ENCODE data around the gene TTC31. TPM values are rescaled to one million over a fixed set of nuclear protein-coding genes. Genes with fewer than 3 reads are reported as not detected.

Gene TTC31
- total RNA-seq, 2 experiments from 2014 or later = 38.3 to 40.0 TPM

DNA sequence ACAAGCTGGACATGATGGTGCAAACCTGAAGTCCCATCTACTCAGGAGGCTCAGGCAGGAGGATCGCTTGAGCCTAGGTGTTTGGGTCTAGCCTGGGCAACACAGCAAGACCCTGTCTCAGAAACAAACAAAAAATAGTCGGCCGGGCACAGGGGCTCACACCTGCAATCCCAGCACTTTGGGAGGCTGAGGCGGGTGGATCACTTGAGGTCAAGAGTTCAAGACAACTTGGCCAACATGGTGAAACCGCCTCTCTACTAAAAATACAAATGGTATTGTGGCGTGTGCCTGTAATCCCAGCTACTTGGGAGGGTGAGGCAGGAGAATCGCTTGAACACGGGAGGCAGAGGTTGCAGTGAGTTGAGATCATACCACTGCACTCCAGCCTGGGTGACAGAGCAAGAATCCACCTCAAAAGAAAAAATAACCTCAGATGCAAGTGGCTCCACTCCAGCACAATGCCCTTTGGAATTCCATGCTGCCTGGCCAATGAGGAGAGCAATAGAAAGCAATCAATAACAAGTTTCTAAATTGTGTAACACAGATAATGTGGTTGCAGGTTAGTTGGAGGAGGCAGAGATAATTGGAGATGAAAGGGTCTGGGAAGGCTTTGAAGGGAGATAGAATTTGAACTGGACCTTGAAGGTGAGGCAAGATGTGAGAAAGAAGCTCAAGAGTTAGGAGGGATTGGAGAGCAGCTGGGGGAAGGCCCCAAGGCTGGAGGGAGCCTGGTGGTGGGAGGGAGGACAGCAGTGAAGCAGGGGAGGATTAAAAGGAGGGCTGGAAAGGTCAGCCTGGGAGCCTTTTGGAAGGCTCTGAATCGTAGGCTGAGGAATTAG is 6.0 kb downstream of the TTC31 start:
- ATAC-seq = no peak
- H3K4me3 Mint-ChIP-seq = no peak overlapping the region
- no peak for DNase-seq
- peaks cover 7% of the 10 kb centered on the region for H3K4me1 Mint-ChIP-seq (ENCODE audit: low read depth)
- no peaks in the 10 kb centered on the region for H3K27me3 Mint-ChIP-seq (ENCODE audit: low read depth)
- no peak overlapping the region for H3K27ac Mint-ChIP-seq
- peaks cover 48% of the 10 kb centered on the region for H3K36me3 Mint-ChIP-seq (ENCODE audit: low read depth)
- CTCF ChIA-PET = interaction anchor here (1.8 kb wide), 1 partner anchor 43 kb away, joined by 5 read pairs; no protein-coding TSS in a partner anchor
- POLR2A ChIA-PET = interaction anchor here (1.4 kb wide), 1 partner anchor 9 kb away, joined by 6 read pairs; no protein-coding TSS in a partner anchor
- no peaks in the 10 kb centered on the region for H3K9me3 Mint-ChIP-seq (ENCODE audit: insufficient read depth)

DNA sequence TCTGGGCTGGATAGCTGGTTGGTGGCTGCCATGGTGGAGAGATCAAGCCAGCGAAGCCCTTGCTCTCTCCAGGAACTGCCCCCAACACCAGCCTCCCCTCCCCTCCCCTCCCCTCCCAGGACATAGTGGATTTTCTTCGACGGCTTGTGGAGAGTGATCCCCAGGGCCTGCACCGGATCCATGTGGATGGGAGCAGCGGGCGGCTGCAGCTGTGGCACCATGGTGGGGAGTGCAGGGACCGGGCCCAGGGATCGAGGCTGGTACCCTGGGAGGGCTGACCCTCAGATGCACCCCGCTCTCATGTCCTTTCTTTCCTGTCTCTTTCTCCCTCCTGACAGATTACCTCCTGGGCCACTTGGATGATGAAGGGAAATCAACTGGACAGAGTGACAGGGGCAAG is 7.0 kb downstream of the TTC31 start:
- no peak for ATAC-seq
- Mint-ChIP-seq H3K9me3 (ENCODE audit: insufficient read depth) (no peaks in the 10 kb centered on the region), H3K27ac (no peak overlapping the region), H3K4me1 (ENCODE audit: low read depth) (peaks cover 3% of the 10 kb centered on the region), H3K27me3 (ENCODE audit: low read depth) (no peaks in the 10 kb centered on the region), H3K4me3 (no peak overlapping the region), H3K36me3 (ENCODE audit: low read depth) (peaks cover 53% of the 10 kb centered on the region)
- ChIA-PET CTCF (no interaction called here), POLR2A (no interaction called here)
- DNase-seq = no peak

DNA sequence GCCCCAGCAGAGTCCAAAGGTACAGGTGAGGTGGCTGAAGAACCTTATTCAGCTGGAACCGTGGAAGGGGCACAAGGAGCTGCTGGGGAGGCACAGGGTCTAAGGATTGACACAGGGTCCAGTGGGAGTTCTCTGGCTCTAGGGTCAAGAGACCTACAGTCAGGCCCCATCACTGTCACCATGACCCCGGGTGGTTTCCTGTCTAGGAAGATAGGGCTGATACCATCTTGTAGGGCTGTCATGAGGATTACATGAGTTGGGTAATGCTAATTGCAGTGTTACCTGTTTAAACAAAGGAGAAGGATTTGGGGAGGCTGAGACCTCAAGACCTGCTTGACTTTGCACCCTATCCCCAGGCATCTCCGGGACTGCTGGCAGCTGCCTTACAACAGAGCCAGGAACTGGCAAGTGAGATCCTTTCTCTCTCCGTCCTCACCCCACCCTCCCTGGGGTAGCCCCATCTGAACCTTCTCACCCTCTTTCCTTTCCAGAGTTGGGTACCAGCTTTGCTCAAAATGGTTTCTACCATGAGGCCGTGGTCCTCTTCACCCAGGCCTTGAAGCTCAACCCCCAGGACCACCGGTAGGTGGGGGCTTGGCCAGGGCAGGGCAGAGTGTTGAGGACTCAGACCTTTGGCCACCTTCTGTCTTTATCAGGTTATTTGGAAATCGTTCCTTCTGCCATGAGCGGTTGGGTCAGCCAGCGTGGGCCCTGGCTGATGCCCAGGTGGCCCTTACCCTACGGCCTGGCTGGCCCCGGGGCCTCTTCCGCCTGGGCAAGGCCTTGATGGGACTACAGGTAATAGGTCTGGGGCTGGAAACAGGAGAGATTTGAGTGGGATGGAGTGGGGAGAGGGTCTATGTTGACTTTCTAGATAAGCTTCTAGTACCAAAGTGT is 9.0 kb downstream of the TTC31 start:
- ChIA-PET POLR2A (interaction anchor here (0.6 to 1.2 kb wide), 2 partner anchors 8 to 40 kb away, joined by 3 read pairs; no protein-coding TSS in a partner anchor), CTCF (interaction anchor here (0.7 to 1.1 kb wide), 3 partner anchors 8 to 19 kb away, joined by 3 read pairs; partner anchors contain the start of gene MRPL53)
- no peaks in the 10 kb centered on the region for H3K27me3 Mint-ChIP-seq (ENCODE audit: low read depth)
- H3K36me3 Mint-ChIP-seq (ENCODE audit: low read depth) = peaks cover 42% of the 10 kb centered on the region
- H3K4me1 Mint-ChIP-seq (ENCODE audit: low read depth) = peaks cover 1% of the 10 kb centered on the region
- H3K27ac Mint-ChIP-seq = no peak overlapping the region
- H3K9me3 Mint-ChIP-seq (ENCODE audit: insufficient read depth) = no peaks in the 10 kb centered on the region
- no peak overlapping the region for H3K4me3 Mint-ChIP-seq
- no peak for DNase-seq
- ATAC-seq = no peak

DNA sequence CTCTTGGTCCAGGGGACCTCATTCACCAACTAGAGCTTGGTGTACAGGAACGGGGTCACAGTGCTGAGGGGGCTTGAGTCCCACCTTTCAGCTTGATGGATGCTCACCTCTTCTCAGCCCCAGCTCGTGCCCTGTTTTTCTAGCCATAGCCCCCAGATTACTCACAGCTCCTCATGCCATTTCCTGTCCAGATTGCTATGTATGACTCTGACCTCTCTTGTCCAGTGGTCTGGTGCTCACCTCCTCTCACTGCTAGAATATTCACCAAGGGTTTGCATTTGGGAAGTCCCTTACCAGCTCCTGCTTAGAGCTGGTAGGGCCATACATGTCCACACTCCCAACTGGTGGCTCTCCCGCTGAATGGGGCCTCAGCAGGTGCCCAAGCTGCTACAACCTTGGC is 10.7 kb downstream of the TTC31 start:
- H3K36me3 Mint-ChIP-seq (ENCODE audit: low read depth) = peaks cover 42% of the 10 kb centered on the region
- ATAC-seq (no peak), DNase-seq (no peak)
- no peak overlapping the region for H3K27ac Mint-ChIP-seq
- H3K27me3 Mint-ChIP-seq (ENCODE audit: low read depth) = peaks cover 6% of the 10 kb centered on the region
- CTCF ChIA-PET = interaction anchor here (0.6 to 1.4 kb wide), 5 partner anchors 11 to 443 kb away, joined by 3 to 9 read pairs (median 3); partner anchors contain the start of genes CCDC142, MOGS, MRPL53 and TTC31
- POLR2A ChIA-PET = interaction anchor here (1.1 to 1.7 kb wide), 2 partner anchors 10 kb away, joined by 3 to 6 read pairs; partner anchors contain the start of gene TTC31
- no peak overlapping the region for H3K4me3 Mint-ChIP-seq
- H3K4me1 Mint-ChIP-seq (ENCODE audit: low read depth) = peaks cover 12% of the 10 kb centered on the region
- no peaks in the 10 kb centered on the region for H3K9me3 Mint-ChIP-seq (ENCODE audit: insufficient read depth)

DNA sequence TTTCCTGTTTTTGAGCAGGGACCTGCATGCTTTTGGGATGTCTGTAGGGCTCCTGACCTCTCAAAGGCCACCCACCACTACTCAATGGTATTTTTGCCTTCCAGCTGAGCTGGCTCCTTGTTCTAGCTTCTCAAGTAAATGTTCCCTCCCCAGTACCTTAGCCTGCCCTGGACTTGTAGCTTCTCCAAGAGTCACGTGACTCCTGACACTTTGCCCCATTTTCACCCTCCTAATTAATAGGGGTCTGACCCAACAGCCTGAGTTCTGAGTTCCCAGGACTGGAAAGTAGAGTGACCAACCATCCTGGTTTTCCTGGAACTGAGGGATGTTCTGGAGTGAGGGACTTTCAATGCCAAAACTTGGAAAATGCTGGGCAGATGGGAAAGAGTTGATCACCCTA is 12.6 kb downstream of the TTC31 start:
- Mint-ChIP-seq H3K4me3 (no peak overlapping the region), H3K27ac (no peak overlapping the region), H3K9me3 (ENCODE audit: insufficient read depth) (no peaks in the 10 kb centered on the region), H3K36me3 (ENCODE audit: low read depth) (peaks cover 29% of the 10 kb centered on the region), H3K27me3 (ENCODE audit: low read depth) (peaks cover 20% of the 10 kb centered on the region), H3K4me1 (ENCODE audit: low read depth) (peaks cover 24% of the 10 kb centered on the region)
- DNase-seq (no peak), ATAC-seq (no peak)
- ChIA-PET CTCF (interaction anchor here (1.7 to 2.5 kb wide), 2 partner anchors 8 to 13 kb away, joined by 5 to 9 read pairs; partner anchors contain the start of genes CCDC142 and TTC31), POLR2A (interaction anchor here (0.8 kb wide), 1 partner anchor 9 kb away, joined by 4 read pairs; no protein-coding TSS in a partner anchor)

DNA sequence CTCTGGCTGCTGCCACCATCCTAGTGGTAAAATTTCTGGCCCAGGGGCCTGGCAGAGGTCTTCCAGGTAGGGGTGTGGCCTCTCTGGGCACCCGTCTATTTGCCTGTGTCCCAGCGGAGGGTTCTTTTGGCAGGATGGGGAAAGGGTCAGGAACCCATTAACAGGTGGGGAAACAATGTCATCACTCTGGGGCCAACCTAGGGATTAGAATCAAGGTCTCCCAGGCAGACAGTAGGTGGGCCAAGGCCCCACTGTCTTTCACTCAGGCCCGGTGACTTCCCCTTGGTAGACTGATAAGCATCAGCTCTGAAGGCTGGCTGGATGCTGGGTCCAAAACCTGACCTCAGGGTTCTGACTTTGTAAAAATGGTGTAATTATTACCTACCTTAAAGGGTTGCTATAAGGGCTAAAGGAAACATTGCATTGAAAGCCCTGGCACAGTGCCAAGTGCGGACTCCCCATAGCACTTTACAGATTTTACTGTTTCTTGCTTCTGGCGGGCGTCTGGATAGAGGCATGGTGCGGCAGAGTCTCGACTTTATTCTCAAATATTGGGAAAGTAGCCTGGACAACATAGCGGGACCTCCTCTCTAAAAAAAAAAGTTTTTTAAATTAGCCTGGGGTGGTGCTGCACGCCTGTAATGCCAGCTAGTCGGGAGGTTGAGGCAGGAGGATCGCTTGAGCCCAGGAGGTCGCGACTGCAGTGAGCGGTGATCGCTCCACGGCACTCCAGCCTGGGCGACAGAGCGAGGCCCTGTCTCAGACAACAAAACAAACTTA is 14.3 kb downstream of the TTC31 start:
- POLR2A ChIA-PET = interaction anchor here (0.8 to 1.4 kb wide), 4 partner anchors 9 to 33 kb away, joined by 3 to 6 read pairs (median 4); partner anchors contain the start of genes AUP1, CCDC142, HTRA2 and TTC31
- Mint-ChIP-seq H3K4me1 (ENCODE audit: low read depth) (peaks cover 30% of the 10 kb centered on the region), H3K27ac (peak overlapping the region; percentile 46), H3K4me3 (peak overlapping the region; percentile 80), H3K9me3 (ENCODE audit: insufficient read depth) (no peaks in the 10 kb centered on the region), H3K27me3 (ENCODE audit: low read depth) (peaks cover 36% of the 10 kb centered on the region), H3K36me3 (ENCODE audit: low read depth) (peaks cover 21% of the 10 kb centered on the region)
- no peak for DNase-seq
- CTCF ChIA-PET = interaction anchor here (2.5 to 4.3 kb wide), 1 partner anchor 14 kb away, joined by 9 to 18 read pairs; the partner anchor contains the start of genes CCDC142 and TTC31
- ATAC-seq = no peak

DNA sequence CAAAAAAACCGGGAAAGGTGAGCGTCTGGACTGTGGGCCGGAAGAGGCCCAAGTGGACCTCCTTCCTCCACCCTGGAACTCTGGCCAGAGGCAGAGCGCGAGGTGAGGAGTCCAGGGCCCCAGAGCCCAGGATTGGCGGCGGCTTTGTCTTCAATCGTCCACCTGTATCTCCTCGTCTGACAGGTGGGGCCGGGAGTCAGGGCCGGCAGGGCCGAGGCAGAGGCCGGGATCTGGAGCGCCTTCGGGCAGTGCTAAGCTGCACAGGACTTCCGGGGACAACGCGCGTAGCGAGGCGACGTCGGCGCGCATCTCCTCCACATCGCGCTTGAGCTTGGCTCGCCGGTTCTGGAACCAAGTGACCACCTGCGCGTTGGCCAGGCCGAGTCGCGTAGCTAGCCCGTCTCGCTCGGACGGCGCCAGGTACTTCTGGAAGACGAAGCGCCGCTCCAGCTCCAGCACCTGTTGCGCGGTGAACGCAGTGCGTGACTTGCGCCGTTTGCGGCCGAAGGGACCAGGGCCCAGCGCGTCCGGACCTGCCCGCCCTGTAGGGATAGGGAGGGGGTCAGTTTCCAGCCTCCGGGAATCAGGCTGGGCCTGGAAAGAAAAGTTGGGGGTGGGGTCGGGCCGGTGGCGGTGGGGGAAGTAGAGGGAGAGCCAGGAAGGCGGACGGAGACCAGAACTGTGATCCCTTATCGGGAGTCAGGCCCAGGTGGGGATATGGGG is 15.1 kb downstream of the TTC31 start:
- peak; percentile 50 for ATAC-seq
- Mint-ChIP-seq H3K4me1 (ENCODE audit: low read depth) (peaks cover 38% of the 10 kb centered on the region), H3K27ac (peak overlapping the region; percentile 83), H3K9me3 (ENCODE audit: insufficient read depth) (no peaks in the 10 kb centered on the region), H3K4me3 (peak overlapping the region; percentile 80), H3K36me3 (ENCODE audit: low read depth) (peaks cover 23% of the 10 kb centered on the region), H3K27me3 (ENCODE audit: low read depth) (peaks cover 41% of the 10 kb centered on the region)
- no peak for DNase-seq
- ChIA-PET POLR2A (interaction anchor here (0.9 to 1.5 kb wide), 7 partner anchors 9 to 78 kb away, joined by 4 to 6 read pairs (median 4); partner anchors contain the start of genes CCDC142, MRPL53 and TTC31), CTCF (interaction anchor here (0.7 to 6.4 kb wide), 4 partner anchors 9 to 88 kb away, joined by 3 to 28 read pairs (median 12); partner anchors contain the start of genes CCDC142, PCGF1 and TTC31)

DNA sequence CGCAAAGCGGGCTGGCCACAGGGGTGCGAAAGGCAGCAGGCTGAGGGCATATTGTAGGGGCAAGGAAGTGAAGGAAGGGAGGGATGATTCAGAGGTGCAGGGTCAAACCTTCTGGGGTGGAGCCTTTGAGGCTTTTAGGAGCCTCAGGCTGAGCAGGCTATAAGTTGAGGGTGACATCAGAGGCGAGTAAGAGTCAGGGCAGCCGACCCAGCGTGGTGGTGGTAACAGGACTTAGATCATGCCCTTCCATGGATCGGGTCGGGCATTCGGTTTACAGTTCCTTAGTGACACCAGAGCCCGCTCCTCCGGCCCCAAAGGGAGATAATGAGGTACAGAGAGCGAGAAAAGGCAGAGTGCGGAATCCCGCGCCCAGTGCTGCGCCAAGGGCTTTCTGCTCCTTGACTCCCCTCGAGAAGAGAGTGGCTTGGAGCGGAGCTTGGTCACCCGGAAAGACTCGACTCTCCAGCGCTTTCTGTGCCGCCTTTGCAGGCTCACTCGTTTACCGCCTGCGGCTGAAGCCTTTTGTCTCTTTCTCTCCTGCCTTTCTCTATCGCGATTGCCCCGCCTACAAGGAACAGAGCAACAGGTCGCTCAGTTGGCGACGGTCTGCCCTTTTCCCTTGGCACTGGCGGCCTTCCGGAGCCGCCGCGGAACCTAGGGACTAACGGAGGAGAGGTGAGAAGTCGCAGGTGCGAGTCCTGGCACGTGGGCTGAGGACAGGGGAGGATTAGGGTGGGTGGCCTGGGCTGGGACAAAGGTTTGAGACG is 15.8 kb downstream of the TTC31 start:
- Mint-ChIP-seq H3K36me3 (ENCODE audit: low read depth) (peaks cover 21% of the 10 kb centered on the region), H3K4me3 (peak overlapping the region; percentile 80), H3K9me3 (ENCODE audit: insufficient read depth) (no peaks in the 10 kb centered on the region), H3K4me1 (ENCODE audit: low read depth) (peaks cover 45% of the 10 kb centered on the region), H3K27me3 (ENCODE audit: low read depth) (peaks cover 41% of the 10 kb centered on the region), H3K27ac (peak overlapping the region; percentile 83)
- POLR2A ChIA-PET = interaction anchor here (1.0 to 1.5 kb wide), 7 partner anchors 10 to 77 kb away, joined by 4 to 6 read pairs (median 4); partner anchors contain the start of genes AUP1, CCDC142, HTRA2 and MRPL53
- CTCF ChIA-PET = interaction anchor here (0.7 to 6.4 kb wide), 8 partner anchors 9 to 88 kb away, joined by 3 to 28 read pairs (median 4); partner anchors contain the start of genes AUP1, CCDC142, PCGF1 and TTC31
- peak; percentile 49 for DNase-seq
- peak; percentile 37 for ATAC-seq

DNA sequence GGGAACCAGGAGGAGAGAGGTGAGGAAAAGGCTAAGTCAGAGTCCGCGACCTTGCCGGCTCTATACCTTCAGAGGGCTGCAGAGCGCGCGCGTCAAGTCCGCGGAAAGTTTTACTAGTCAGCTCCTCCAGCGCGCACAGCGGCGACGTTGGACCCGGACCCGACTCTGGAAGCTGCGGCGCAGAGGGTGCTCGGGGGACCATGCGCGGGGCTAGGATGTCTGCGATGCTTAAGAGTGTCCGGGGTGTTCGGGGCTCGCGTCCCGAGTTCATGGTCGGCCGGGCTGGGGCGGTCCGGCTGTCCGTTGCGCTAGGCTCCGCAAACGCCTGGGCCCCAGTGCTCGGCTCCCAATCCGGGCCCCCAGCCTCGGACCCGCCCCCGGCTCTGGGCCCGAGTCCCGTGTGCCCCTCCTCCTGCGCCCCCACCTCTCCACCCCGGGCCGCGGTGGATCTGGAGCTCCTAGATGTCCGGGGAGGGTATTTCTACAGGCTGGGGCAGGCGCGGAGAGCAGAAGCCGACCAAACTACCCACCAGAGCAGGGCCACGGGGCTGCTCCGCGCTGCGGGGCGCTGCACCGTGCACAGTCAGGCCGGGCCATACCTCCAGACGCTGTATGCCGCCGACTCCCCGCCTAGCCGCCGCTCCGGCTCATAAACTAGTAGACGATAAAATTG is 16.5 kb downstream of the TTC31 start, which contains the start of gene LBX2:
Gene LBX2, minus strand, starts transcription at position 337 of the 673 bp plus-strand sequence. Its CDS starts 66 bp downstream, at position 271.
- POLR2A ChIA-PET = interaction anchor here (1.0 to 1.5 kb wide), 6 partner anchors 9 to 32 kb away, joined by 3 to 6 read pairs (median 4); partner anchors contain the start of genes AUP1, HTRA2 and MRPL53
- Mint-ChIP-seq H3K36me3 (ENCODE audit: low read depth) (peaks cover 18% of the 10 kb centered on the region), H3K4me3 (peak within 1 kb of the TSS; percentile 80), H3K4me1 (ENCODE audit: low read depth) (peaks cover 51% of the 10 kb centered on the region), H3K27ac (peak within 1 kb of the TSS; percentile 83), H3K27me3 (ENCODE audit: low read depth) (peaks cover 41% of the 10 kb centered on the region), H3K9me3 (ENCODE audit: insufficient read depth) (no peaks in the 10 kb centered on the region)
- ATAC-seq (peak; percentile 34), DNase-seq (peak; percentile 47)
- CTCF ChIA-PET = interaction anchor here (0.7 to 6.4 kb wide), 9 partner anchors 8 to 88 kb away, joined by 3 to 28 read pairs (median 5); partner anchors contain the start of genes AUP1, CCDC142, MRPL53 and PCGF1

All from activated CD8-positive, alpha-beta T cell treated with anti-CD3 and anti-CD28 coated beads, Interleukin-2, amount 10 ng/mL, durations not matched to agents 7 days and 5 days (primary cell).